ENCODE measurements around the gene SEPTIN10. TPM values are rescaled to one million over a fixed set of nuclear protein-coding genes. Genes with fewer than 3 reads are reported as not detected.

Gene SEPTIN10
- total RNA-seq, 1 donor from 2014 or later: 86.1 TPM

- H3K27ac Mint-ChIP-seq (ENCODE audit: unreplicated experiment): no peak overlapping the region
- no peaks in the 10 kb centered on the region for H3K9me3 Mint-ChIP-seq (ENCODE audit: low read depth)
- H3K36me3 Mint-ChIP-seq (ENCODE audit: low read depth): no peaks in the 10 kb centered on the region
- H3K4me1 Mint-ChIP-seq (ENCODE audit: low read depth): peaks cover 33% of the 10 kb centered on the region
- no peak for DNase-seq (ENCODE audit: low spot score)
- H3K27me3 Mint-ChIP-seq (ENCODE audit: low read depth): no peaks in the 10 kb centered on the region
- no peak overlapping the region for H3K4me3 Mint-ChIP-seq (ENCODE audit: unreplicated experiment)
- TF ChIP-seq, protein P1, sequence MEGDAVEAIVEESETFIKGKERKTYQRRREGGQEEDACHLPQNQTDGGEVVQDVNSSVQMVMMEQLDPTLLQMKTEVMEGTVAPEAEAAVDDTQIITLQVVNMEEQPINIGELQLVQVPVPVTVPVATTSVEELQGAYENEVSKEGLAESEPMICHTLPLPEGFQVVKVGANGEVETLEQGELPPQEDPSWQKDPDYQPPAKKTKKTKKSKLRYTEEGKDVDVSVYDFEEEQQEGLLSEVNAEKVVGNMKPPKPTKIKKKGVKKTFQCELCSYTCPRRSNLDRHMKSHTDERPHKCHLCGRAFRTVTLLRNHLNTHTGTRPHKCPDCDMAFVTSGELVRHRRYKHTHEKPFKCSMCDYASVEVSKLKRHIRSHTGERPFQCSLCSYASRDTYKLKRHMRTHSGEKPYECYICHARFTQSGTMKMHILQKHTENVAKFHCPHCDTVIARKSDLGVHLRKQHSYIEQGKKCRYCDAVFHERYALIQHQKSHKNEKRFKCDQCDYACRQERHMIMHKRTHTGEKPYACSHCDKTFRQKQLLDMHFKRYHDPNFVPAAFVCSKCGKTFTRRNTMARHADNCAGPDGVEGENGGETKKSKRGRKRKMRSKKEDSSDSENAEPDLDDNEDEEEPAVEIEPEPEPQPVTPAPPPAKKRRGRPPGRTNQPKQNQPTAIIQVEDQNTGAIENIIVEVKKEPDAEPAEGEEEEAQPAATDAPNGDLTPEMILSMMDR (IDR thresholded peaks at IDR 0.05): no peak
Observed at GRCh38 chr2:109597283-109597682, 16.5 kb downstream of the SEPTIN10 start.

- H3K27ac Mint-ChIP-seq (ENCODE audit: unreplicated experiment): no peak overlapping the region
Observed at GRCh38 chr2:109595644-109596043, 18.1 kb downstream of the SEPTIN10 start.

GRCh38 chr2:109594246-109594885 lies 19.4 kb downstream of the SEPTIN10 start:
- H3K9me3 Mint-ChIP-seq (ENCODE audit: low read depth): no peaks in the 10 kb centered on the region
- no peak overlapping the region for H3K27ac Mint-ChIP-seq (ENCODE audit: unreplicated experiment)
- peaks cover 23% of the 10 kb centered on the region for H3K4me1 Mint-ChIP-seq (ENCODE audit: low read depth)
- H3K27me3 Mint-ChIP-seq (ENCODE audit: low read depth): no peaks in the 10 kb centered on the region
- H3K4me3 Mint-ChIP-seq (ENCODE audit: unreplicated experiment): no peak overlapping the region
- H3K36me3 Mint-ChIP-seq (ENCODE audit: low read depth): peaks cover 3% of the 10 kb centered on the region
- TF ChIP-seq, protein P1 (IDR thresholded peaks at IDR 0.05): no peak
- no peak for DNase-seq (ENCODE audit: low spot score)

More at GRCh38 chr2:109595644-109596043, 18.1 kb downstream of the SEPTIN10 start:
- Mint-ChIP-seq H3K4me3 (ENCODE audit: unreplicated experiment) (no peak overlapping the region), H3K27me3 (ENCODE audit: low read depth) (no peaks in the 10 kb centered on the region), H3K9me3 (ENCODE audit: low read depth) (no peaks in the 10 kb centered on the region), H3K36me3 (ENCODE audit: low read depth) (peaks cover 3% of the 10 kb centered on the region), H3K4me1 (ENCODE audit: low read depth) (peaks cover 28% of the 10 kb centered on the region)
- no peak for DNase-seq (ENCODE audit: low spot score)
- TF ChIP-seq, protein P1 (IDR thresholded peaks at IDR 0.05): no peak

DNA sequence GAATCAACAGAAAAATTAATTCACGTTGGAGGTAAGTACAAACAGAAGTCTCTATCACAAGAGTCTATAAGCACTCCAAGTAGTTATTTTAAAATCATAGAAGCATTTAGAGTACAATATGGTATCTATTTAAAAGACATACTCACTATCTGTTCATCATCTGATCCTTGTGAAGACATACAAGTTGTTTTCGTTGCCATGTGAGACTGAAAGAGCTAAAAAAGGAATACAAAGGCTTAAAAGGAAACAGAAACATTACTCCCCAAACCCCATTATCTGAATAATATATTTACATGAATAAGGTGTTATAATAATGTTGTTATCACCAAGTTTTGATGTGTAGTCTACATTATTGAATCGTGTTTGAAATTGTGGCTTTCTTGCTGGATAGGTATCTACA lies 20.9 kb downstream of the SEPTIN10 start:
- Mint-ChIP-seq H3K36me3 (ENCODE audit: low read depth) (peaks cover 3% of the 10 kb centered on the region), H3K4me1 (ENCODE audit: low read depth) (peaks cover 25% of the 10 kb centered on the region)
- TF ChIP-seq, protein P1 (IDR thresholded peaks at IDR 0.05): no peak

DNA sequence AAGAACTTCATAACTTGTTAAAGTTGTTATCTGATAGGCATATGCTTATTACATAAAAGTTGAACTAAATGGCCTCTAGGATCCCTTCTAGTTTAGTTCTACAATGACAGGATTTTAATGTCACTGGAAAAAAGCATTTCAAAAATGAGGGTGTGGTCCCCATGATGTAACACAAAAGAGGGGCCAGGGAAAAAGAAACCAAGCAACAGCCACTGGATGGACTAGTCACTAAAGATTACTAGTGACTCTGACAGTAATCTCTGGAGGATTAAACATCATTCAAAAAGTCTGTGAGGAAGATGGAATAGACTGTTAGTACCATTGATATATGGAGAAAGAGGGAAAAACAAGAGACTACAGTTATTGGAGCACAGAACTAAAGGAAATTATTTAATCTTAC lies 22.6 kb downstream of the SEPTIN10 start:
- no peak for DNase-seq (ENCODE audit: low spot score)
- Mint-ChIP-seq H3K4me1 (ENCODE audit: low read depth) (peaks cover 20% of the 10 kb centered on the region), H3K36me3 (ENCODE audit: low read depth) (peaks cover 5% of the 10 kb centered on the region), H3K27ac (ENCODE audit: unreplicated experiment) (peak overlapping the region; percentile 46), H3K27me3 (ENCODE audit: low read depth) (no peaks in the 10 kb centered on the region), H3K9me3 (ENCODE audit: low read depth) (no peaks in the 10 kb centered on the region), H3K4me3 (ENCODE audit: unreplicated experiment) (no peak overlapping the region)
- TF ChIP-seq, protein P1 (IDR thresholded peaks at IDR 0.05): no peak

More for the DNA sequence above, 20.9 kb downstream of the SEPTIN10 start:
- Mint-ChIP-seq H3K4me3 (ENCODE audit: unreplicated experiment) (no peak overlapping the region), H3K9me3 (ENCODE audit: low read depth) (no peaks in the 10 kb centered on the region), H3K27ac (ENCODE audit: unreplicated experiment) (no peak overlapping the region), H3K27me3 (ENCODE audit: low read depth) (no peaks in the 10 kb centered on the region)
- no peak for DNase-seq (ENCODE audit: low spot score)
